T-helper 2 cell treated with Interferon-gamma antibody and Interleukin-4, amounts not matched to agents 5 μg/mL and 100 μg/mL, for 36 hours (primary cell): Measurements from ENCODE around the gene UQCC2.

Experiments
- DNase-seq: peaks from one replicate; pipeline ENCODE4 v3.0.0; 2021; ENCODE audit warnings: low spot score
- H3K27ac Mint-ChIP-seq: one replicate; pipeline ENCODE4 v1.8.0; 2021; ENCODE audit warnings: mild to moderate bottlenecking, mixed read lengths
- H3K27me3 Mint-ChIP-seq: one replicate; pipeline ENCODE4 v1.8.0; 2021; ENCODE audit warnings: low read depth, mixed read lengths
- H3K36me3 Mint-ChIP-seq: one replicate; pipeline ENCODE4 v1.8.0; 2021; ENCODE audit warnings: low read depth, mixed read lengths
- H3K4me1 Mint-ChIP-seq: one replicate; pipeline ENCODE4 v1.8.0; 2021; ENCODE audit warnings: low read depth, mixed read lengths
- H3K4me3 Mint-ChIP-seq: one replicate; pipeline ENCODE4 v1.8.0; 2022; ENCODE audit warnings: mild to moderate bottlenecking, moderate library complexity, mixed read lengths
- H3K9me3 Mint-ChIP-seq: one replicate; pipeline ENCODE4 v1.8.0; 2021; ENCODE audit warnings: mixed read lengths

The UQCC2 gene

GRCh38 chr6:33711140-33712129, at the start of gene UQCC2:
UQCC2 (minus strand) TSS chr6:33711700; CDS start chr6:33711686, 14 bp downstream.
- Mint-ChIP-seq H3K9me3 (no peaks in the 10 kb centered on the region), H3K36me3 (peaks cover 22% of the 10 kb centered on the region), H3K4me3 (peak within 1 kb of the TSS; percentile 98), H3K4me1 (peaks cover 34% of the 10 kb centered on the region), H3K27ac (peak within 1 kb of the TSS; percentile 98), H3K27me3 (peaks cover 3% of the 10 kb centered on the region)
- peak; percentile 97 for DNase-seq

- DNase-seq: no peak
- Mint-ChIP-seq H3K27me3 (no peaks in the 10 kb centered on the region), H3K4me1 (no peaks in the 10 kb centered on the region), H3K9me3 (no peaks in the 10 kb centered on the region), H3K4me3 (no peak overlapping the region), H3K36me3 (no peaks in the 10 kb centered on the region), H3K27ac (no peak overlapping the region)
Measured at GRCh38 chr6:33759887-33760629, 48.6 kb upstream of the UQCC2 start.

GRCh38 chr6:33758815-33759216, 47.3 kb upstream of the UQCC2 start:
- Mint-ChIP-seq H3K9me3 (no peaks in the 10 kb centered on the region), H3K27me3 (no peaks in the 10 kb centered on the region), H3K4me1 (no peaks in the 10 kb centered on the region)

GRCh38 chr6:33757906-33758305, 46.4 kb upstream of the UQCC2 start:
- no peaks in the 10 kb centered on the region for H3K27me3 Mint-ChIP-seq
- no peak for DNase-seq
- H3K4me3 Mint-ChIP-seq: no peak overlapping the region
- no peak overlapping the region for H3K27ac Mint-ChIP-seq
- no peaks in the 10 kb centered on the region for H3K9me3 Mint-ChIP-seq
- no peaks in the 10 kb centered on the region for H3K36me3 Mint-ChIP-seq
- no peaks in the 10 kb centered on the region for H3K4me1 Mint-ChIP-seq

More at GRCh38 chr6:33758815-33759216, 47.3 kb upstream of the UQCC2 start:
- Mint-ChIP-seq H3K4me3 (no peak overlapping the region), H3K36me3 (no peaks in the 10 kb centered on the region), H3K27ac (no peak overlapping the region)
- no peak for DNase-seq

GRCh38 chr6:33757113-33757512, 45.6 kb upstream of the UQCC2 start:
- H3K4me1 Mint-ChIP-seq: no peaks in the 10 kb centered on the region
- no peak overlapping the region for H3K27ac Mint-ChIP-seq
- no peaks in the 10 kb centered on the region for H3K36me3 Mint-ChIP-seq
- H3K4me3 Mint-ChIP-seq: no peak overlapping the region
- no peaks in the 10 kb centered on the region for H3K9me3 Mint-ChIP-seq
- DNase-seq: no peak
- no peaks in the 10 kb centered on the region for H3K27me3 Mint-ChIP-seq

- Mint-ChIP-seq H3K27me3 (no peaks in the 10 kb centered on the region), H3K4me3 (no peak overlapping the region), H3K36me3 (no peaks in the 10 kb centered on the region), H3K4me1 (no peaks in the 10 kb centered on the region), H3K27ac (no peak overlapping the region), H3K9me3 (no peaks in the 10 kb centered on the region)
- no peak for DNase-seq
Measured at GRCh38 chr6:33756211-33756954, 44.9 kb upstream of the UQCC2 start.

- no peaks in the 10 kb centered on the region for H3K4me1 Mint-ChIP-seq
- H3K9me3 Mint-ChIP-seq: no peaks in the 10 kb centered on the region
- no peak overlapping the region for H3K4me3 Mint-ChIP-seq
- no peak for DNase-seq
- H3K27me3 Mint-ChIP-seq: no peaks in the 10 kb centered on the region
- H3K36me3 Mint-ChIP-seq: no peaks in the 10 kb centered on the region
- no peak overlapping the region for H3K27ac Mint-ChIP-seq
Measured at GRCh38 chr6:33755070-33755869, 43.8 kb upstream of the UQCC2 start.

- no peak for DNase-seq
- H3K27ac Mint-ChIP-seq: no peak overlapping the region
- no peaks in the 10 kb centered on the region for H3K9me3 Mint-ChIP-seq
- H3K4me3 Mint-ChIP-seq: no peak overlapping the region
- no peaks in the 10 kb centered on the region for H3K36me3 Mint-ChIP-seq
- no peaks in the 10 kb centered on the region for H3K27me3 Mint-ChIP-seq
- H3K4me1 Mint-ChIP-seq: no peaks in the 10 kb centered on the region
Measured at GRCh38 chr6:33754222-33754621, 42.7 kb upstream of the UQCC2 start.

- Mint-ChIP-seq H3K4me1 (no peaks in the 10 kb centered on the region), H3K9me3 (no peaks in the 10 kb centered on the region), H3K27ac (no peak overlapping the region), H3K36me3 (no peaks in the 10 kb centered on the region), H3K4me3 (no peak overlapping the region), H3K27me3 (no peaks in the 10 kb centered on the region)
- DNase-seq: no peak
Measured at GRCh38 chr6:33752646-33753015, 41.1 kb upstream of the UQCC2 start.

GRCh38 chr6:33751771-33752645, 40.5 kb upstream of the UQCC2 start:
- H3K4me3 Mint-ChIP-seq: no peak overlapping the region
- DNase-seq: no peak
- no peak overlapping the region for H3K27ac Mint-ChIP-seq
- H3K36me3 Mint-ChIP-seq: no peaks in the 10 kb centered on the region
- no peaks in the 10 kb centered on the region for H3K27me3 Mint-ChIP-seq
- H3K9me3 Mint-ChIP-seq: no peaks in the 10 kb centered on the region
- no peaks in the 10 kb centered on the region for H3K4me1 Mint-ChIP-seq

- no peak for DNase-seq
- Mint-ChIP-seq H3K4me1 (no peaks in the 10 kb centered on the region), H3K27ac (no peak overlapping the region), H3K4me3 (no peak overlapping the region), H3K9me3 (no peaks in the 10 kb centered on the region), H3K27me3 (no peaks in the 10 kb centered on the region), H3K36me3 (no peaks in the 10 kb centered on the region)
Measured at GRCh38 chr6:33750244-33750991, 38.9 kb upstream of the UQCC2 start.

GRCh38 chr6:33749401-33749800, 37.9 kb upstream of the UQCC2 start:
- H3K4me3 Mint-ChIP-seq: no peak overlapping the region
- H3K27me3 Mint-ChIP-seq: no peaks in the 10 kb centered on the region
- no peak for DNase-seq
- H3K36me3 Mint-ChIP-seq: no peaks in the 10 kb centered on the region
- H3K9me3 Mint-ChIP-seq: no peaks in the 10 kb centered on the region
- H3K4me1 Mint-ChIP-seq: no peaks in the 10 kb centered on the region
- H3K27ac Mint-ChIP-seq: no peak overlapping the region
